Stomach (tissue), 9 donors: ENCODE measurements around the gene NPM3. TPM values are rescaled to one million over a fixed set of nuclear protein-coding genes. Genes with fewer than 3 reads are reported as not detected.

Experiments used
- DNase-seq, 2 donors: peaks; one replicate each; pipeline versions ENCODE4 v3.0.0 to v3.0.0-alpha.2; 2013 to 2019
- H3K27ac ChIP-seq, 5 donors: fragments of 200-600 bp in 4 of 5; sonication (generic) in 4 of 5; one replicate each; pipeline ENCODE4 v1.5.1; 2013 to 2019; ENCODE audit warnings: mild to moderate bottlenecking in 1 of 5, moderate library complexity in 1 of 5
- H3K27me3 ChIP-seq, 3 donors: fragments of 200-600 bp; sonication (generic); one replicate each; pipeline ENCODE4 v1.5.1; 2017 to 2019; ENCODE audit warnings: mixed run types in 1 of 3
- H3K36me3 ChIP-seq, 4 donors: fragments of 200-600 bp; sonication (generic); 1 replicate in 3 of 4; 2 replicates in 1 of 4; pipeline ENCODE4 v1.5.1; 2016 to 2019
- H3K4me1 ChIP-seq, 4 donors: fragments of 200-600 bp; sonication (generic); one replicate each; pipeline ENCODE4 v1.5.1; 2016 to 2019
- H3K4me3 ChIP-seq, 4 donors: fragments of 200-600 bp; sonication (generic) in 3 of 4; one replicate each; pipeline ENCODE4 v1.5.1; 2016 to 2019; ENCODE audit warnings: mild to moderate bottlenecking in 1 of 4
- H3K9me3 ChIP-seq, 4 donors: fragments of 200-600 bp; sonication (generic); one replicate each; pipeline ENCODE4 v1.5.1; 2016 to 2019
- EP300 ChIP-seq: sonication (generic); formaldehyde crosslinking; IDR thresholded peaks from one replicate; pipeline ENCODE4 v1.6.1; 2017; ENCODE audit warnings: antibody characterized with exemption
- POLR2A ChIP-seq, 4 donors: fragments of 450-650 bp; IDR thresholded peaks; one replicate each; pipeline ENCODE4 v1.6.1; 2016; ENCODE audit warnings: antibody characterized with exemption in 4 of 4, control low read depth in 2 of 4, mild to moderate bottlenecking in 1 of 4, moderate library complexity in 1 of 4
- POLR2AphosphoS5 ChIP-seq, 3 donors: sonication (generic); formaldehyde crosslinking; IDR thresholded peaks; one replicate each; pipeline ENCODE4 v1.6.1; 2016; ENCODE audit warnings: antibody characterized with exemption in 3 of 3
- WGBS, 5 donors: extraction: QIAGEN DNeasy Blood & Tissue Kit in 3 of 5; methylation state at CpG; one replicate each; pipeline versions ENCODE4 v1.1.5 to v1.1.7; 2013 to 2018; 5-methylcytosine and 5-hydroxymethylcytosine counted together
- intact Hi-C: fragments of 100-400 bp; cut with DNase I; formaldehyde crosslinking; loops from one replicate; pipeline ENCODE4 v1.15.1; 2023; ENCODE audit warnings: low total_unique reads
- polyA plus RNA-seq, 3 donors: library from polyadenylated mRNA; stranded (reverse); fragments of 200-250 nt; gene quantifications; one replicate each; pipeline ENCODE4 v1.2.3, GENCODE V29; 2013
- total RNA-seq, 5 donors: library from RNA; depleted of rRNA; stranded (reverse); fragments of >200 nt; gene quantifications; one replicate each; pipeline versions ENCODE4 v1.1.0 to v1.2.3, GENCODE V29; 2014 to 2016
- TF ChIP-seq, protein P1 (sequence below), 7 experiments: fragments of 450-650 bp in 4 of 7; fragments of 200-600 bp in 3 of 7; sonication (generic) in 3 of 7; IDR thresholded peaks; one replicate each; pipeline ENCODE4 v1.5.1; 2016 to 2019; ENCODE audit warnings: antibody characterized with exemption in 7 of 7, control low read depth in 2 of 7, mild to moderate bottlenecking in 1 of 7
- donor health status: healthy with polysubstance abuse.
- donor health status: Bipolar disorder and iron deficiency.
- donor health status: healthy.

Gene NPM3
- total and polyA plus RNA-seq, 8 donors: 2.3 to 68.1 (median 26.0) TPM; not detected in 1

DNA sequence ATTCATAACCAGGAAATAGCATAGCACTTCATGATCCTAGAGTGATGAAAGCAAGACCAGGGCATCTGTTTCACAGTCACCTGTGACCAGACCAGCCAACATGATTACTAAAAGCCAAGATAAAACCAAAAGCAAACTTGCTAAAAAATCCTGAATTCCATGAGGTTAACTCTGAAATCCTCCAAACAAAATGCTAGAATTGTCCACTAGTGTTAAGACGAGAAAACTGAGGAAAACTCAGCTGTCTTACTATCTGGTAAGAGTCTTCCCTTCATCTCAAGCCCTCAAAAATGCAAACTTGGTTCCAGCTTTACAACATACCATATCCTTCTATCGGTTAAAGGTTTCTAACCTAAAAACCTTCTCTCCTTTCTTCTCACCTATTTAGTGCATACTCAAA lies 1.3 kb upstream of the NPM3 start:
- DNase-seq: no peak
- intact Hi-C loops: loop anchor here (5.0 kb wide), 1 partner anchor 182 kb away; no protein-coding TSS in a partner anchor
- Histone ChIP-seq H3K9me3 (no peaks in the 10 kb centered on the region), H3K4me1 (peaks cover 29 to 57% (median 48%) of the 10 kb centered on the region in 4 donors), H3K4me3 (no peak overlapping the region), H3K36me3 (peaks cover 36 to 56% (median 54%) of the 10 kb centered on the region in 4 donors), H3K27me3 (peaks cover 0 to 3% (median 2%) of the 10 kb centered on the region in 3 donors), H3K27ac (no peak overlapping the region)
- TF ChIP-seq POLR2AphosphoS5 (IDR thresholded peaks at IDR 0.05): no peak
- no peak for TF ChIP-seq EP300
- TF ChIP-seq POLR2A (IDR thresholded peaks at IDR 0.05): no peak
- TF ChIP-seq, protein P1, sequence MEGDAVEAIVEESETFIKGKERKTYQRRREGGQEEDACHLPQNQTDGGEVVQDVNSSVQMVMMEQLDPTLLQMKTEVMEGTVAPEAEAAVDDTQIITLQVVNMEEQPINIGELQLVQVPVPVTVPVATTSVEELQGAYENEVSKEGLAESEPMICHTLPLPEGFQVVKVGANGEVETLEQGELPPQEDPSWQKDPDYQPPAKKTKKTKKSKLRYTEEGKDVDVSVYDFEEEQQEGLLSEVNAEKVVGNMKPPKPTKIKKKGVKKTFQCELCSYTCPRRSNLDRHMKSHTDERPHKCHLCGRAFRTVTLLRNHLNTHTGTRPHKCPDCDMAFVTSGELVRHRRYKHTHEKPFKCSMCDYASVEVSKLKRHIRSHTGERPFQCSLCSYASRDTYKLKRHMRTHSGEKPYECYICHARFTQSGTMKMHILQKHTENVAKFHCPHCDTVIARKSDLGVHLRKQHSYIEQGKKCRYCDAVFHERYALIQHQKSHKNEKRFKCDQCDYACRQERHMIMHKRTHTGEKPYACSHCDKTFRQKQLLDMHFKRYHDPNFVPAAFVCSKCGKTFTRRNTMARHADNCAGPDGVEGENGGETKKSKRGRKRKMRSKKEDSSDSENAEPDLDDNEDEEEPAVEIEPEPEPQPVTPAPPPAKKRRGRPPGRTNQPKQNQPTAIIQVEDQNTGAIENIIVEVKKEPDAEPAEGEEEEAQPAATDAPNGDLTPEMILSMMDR (IDR thresholded peaks at IDR 0.05): no peak
- WGBS, 5 donors: 78 to 90% (median 89%) methylated on average over 2 of the region's 2 CpGs

DNA sequence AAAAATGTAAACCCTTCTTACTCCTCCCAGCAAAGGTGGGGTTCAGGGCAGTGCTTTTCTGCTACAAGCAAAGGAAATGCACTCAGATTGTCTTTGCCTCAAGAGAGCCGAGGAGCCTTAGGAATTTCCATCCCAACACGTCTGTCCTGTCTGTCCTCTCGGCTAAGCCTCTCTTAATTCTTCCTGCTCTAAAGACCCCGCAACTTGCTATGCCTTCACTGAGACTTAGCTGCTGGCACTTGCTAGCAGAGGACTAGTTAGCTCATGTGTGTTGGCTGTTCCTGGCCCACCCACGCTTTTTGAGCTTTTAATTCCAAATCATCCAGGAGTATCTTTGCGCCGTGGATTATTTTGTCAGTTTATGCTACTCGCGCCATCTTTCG lies 481 bp upstream of the NPM3 start:
- peak overlapping the region; percentile 56 to 71 (median 64) for H3K4me3 ChIP-seq
- no peaks in the 10 kb centered on the region for H3K9me3 ChIP-seq
- H3K27ac ChIP-seq: peak overlapping the region in 4 of 5 donors; percentile 53 to 72 (median 60)
- no peak for TF ChIP-seq EP300
- no peak for TF ChIP-seq POLR2A (IDR thresholded peaks at IDR 0.05)
- TF ChIP-seq, protein P1 (IDR thresholded peaks at IDR 0.05): no peak
- no peak for TF ChIP-seq POLR2AphosphoS5 (IDR thresholded peaks at IDR 0.05)
- H3K36me3 ChIP-seq: peaks cover 27 to 48% (median 46%) of the 10 kb centered on the region in 4 donors
- intact Hi-C loops: loop anchor here (5.0 kb wide), 1 partner anchor 181 kb away; no protein-coding TSS in a partner anchor
- WGBS, 5 donors: 47 to 52% (median 50%) methylated on average over 10 of the region's 10 CpGs
- peaks cover 0 to 11% (median 10%) of the 10 kb centered on the region in 3 donors for H3K27me3 ChIP-seq
- DNase-seq: no peak
- H3K4me1 ChIP-seq: peaks cover 37 to 65% (median 57%) of the 10 kb centered on the region in 4 donors

DNA sequence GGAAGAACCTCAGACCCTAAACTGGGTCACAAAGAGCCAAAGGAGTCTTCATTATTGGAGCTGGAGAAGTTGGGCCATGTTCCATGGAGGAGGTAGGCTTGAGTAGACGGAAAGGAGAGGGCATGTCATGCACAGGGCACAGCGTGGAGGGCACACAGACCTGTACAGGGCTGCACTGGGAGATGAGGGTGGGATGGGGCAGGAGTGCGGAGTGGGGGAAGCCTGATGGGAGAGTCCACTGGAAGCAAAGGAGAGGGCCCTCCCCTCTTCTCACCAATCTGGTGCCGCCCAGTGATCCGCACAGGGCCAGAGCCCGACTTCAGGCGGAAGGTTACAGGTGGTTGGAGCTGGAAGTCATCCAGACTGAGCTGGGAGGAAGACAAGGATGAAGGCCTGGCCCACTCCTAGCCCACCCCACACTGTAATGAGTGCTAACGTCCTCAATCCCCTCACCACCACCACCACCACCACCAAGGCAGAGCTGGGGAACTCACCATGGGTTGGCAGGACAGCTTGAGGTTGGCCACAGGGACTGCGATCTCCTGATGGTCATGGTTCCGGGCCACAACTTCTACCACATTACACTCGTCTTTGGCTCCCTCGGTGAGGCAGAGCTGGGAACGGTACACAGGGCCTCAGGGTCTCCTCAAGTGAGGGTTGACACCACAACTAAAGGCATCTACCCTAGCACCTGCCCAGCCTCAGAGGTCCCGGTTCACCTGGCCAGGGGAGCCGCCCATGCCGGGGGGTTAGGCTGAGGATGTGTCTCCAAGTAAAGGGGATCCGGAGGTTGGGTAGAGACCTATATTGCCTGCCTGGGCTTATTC lies 1.0 kb downstream of the NPM3 start:
- H3K27me3 ChIP-seq: peaks cover 3 to 26% (median 19%) of the 10 kb centered on the region in 3 donors
- peak in 1 of 2 donors; percentile 21 for DNase-seq
- H3K4me3 ChIP-seq: peak overlapping the region; percentile 56 to 71 (median 64)
- intact Hi-C loops: loop anchor here (5.0 kb wide), 1 partner anchor 180 kb away; no protein-coding TSS in a partner anchor
- H3K36me3 ChIP-seq: peaks cover 16 to 33% (median 31%) of the 10 kb centered on the region in 4 donors
- no peaks in the 10 kb centered on the region for H3K9me3 ChIP-seq
- peak overlapping the region in 3 of 5 donors; percentile 57 to 72 (median 64) for H3K27ac ChIP-seq
- 45 to 60% (median 47%) methylated on average over 12 to 17 of the region's 17 CpGs for WGBS, 5 donors
- H3K4me1 ChIP-seq: peaks cover 40 to 72% (median 63%) of the 10 kb centered on the region in 4 donors
- no peak for TF ChIP-seq POLR2A (IDR thresholded peaks at IDR 0.05)

DNA sequence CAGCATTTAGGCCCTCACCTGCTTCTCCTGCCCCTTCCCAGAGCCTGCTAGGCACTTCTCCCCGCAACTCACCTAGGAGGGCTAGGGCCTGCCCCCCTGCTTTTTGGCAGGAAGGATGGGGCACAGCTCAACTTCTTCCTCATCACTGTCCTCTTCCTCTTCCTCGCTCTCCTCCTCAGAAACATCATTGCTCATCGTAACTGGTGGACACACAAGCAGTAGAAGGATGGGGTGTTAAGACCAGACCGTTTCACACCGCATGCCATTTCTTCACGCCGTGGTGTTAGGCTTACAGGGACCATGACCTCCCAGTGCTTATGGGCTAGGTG lies 1.6 kb downstream of the NPM3 start:
- peaks cover 11 to 27% (median 25%) of the 10 kb centered on the region in 4 donors for H3K36me3 ChIP-seq
- peak in 1 of 2 donors; percentile 3 for DNase-seq
- WGBS, 5 donors: 84 to 93% (median 86%) methylated on average over 7 of the region's 7 CpGs
- no peak for TF ChIP-seq POLR2A (IDR thresholded peaks at IDR 0.05)
- TF ChIP-seq EP300: no peak
- no peak for TF ChIP-seq POLR2AphosphoS5 (IDR thresholded peaks at IDR 0.05)
- TF ChIP-seq, protein P1 (IDR thresholded peaks at IDR 0.05): no peak
- H3K4me1 ChIP-seq: peaks cover 40 to 74% (median 63%) of the 10 kb centered on the region in 4 donors
- H3K27ac ChIP-seq: no peak overlapping the region
- intact Hi-C loops: loop anchor here (5.0 kb wide), 1 partner anchor 179 kb away; no protein-coding TSS in a partner anchor
- H3K9me3 ChIP-seq: no peaks in the 10 kb centered on the region
- H3K4me3 ChIP-seq: no peak overlapping the region
- H3K27me3 ChIP-seq: peaks cover 8 to 32% (median 25%) of the 10 kb centered on the region in 3 donors
